ENCODE measurements around the gene LLPH. TPM values are rescaled to one million over a fixed set of nuclear protein-coding genes. Genes with fewer than 3 reads are reported as not detected.

The LLPH gene
- total RNA-seq, 2 donors from 2014 or later: 1.3 to 2.9 TPM

DNA sequence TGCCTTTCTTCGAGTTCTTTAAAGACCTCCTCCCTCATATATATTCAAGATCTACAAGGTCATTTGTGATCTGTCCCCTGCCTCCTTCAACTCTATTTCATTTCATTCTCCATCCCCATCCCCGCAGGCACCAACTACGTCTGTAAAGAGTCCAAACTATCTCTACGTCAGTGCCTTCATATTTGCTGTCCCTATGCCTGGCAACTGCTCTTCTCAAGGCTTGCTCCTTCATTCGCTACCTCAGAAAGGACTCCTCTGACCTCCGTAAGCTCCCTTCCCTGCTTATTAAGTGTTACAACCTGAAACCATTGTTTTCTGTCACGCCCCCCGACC lies 650 bp downstream of the LLPH start:
- Histone ChIP-seq H3K4me3 (peak overlapping the region; percentile 56 to 57), H3K27ac (peak overlapping the region in 2 of 4 donors; percentile 57 to 78), H3K4me1 (peaks cover 19% of the 10 kb centered on the region), H3K9me3 (no peaks in the 10 kb centered on the region), H3K36me3 (replicated peaks in 1 of 2; ENCODE audit: insufficient read depth in 1 of 2, low read depth in 2 of 2) (peaks cover under 1 to 2% of the 10 kb centered on the region in 2 donors), H3K27me3 (no peaks in the 10 kb centered on the region)
- intact Hi-C loops (cut with DNase I): no loop called here
- WGBS, 2 donors: 0 to 2% methylated on average over 8 of the region's 8 CpGs
- ATAC-seq: no peak
- DNase-seq: no peak
- TF ChIP-seq, protein P1, sequence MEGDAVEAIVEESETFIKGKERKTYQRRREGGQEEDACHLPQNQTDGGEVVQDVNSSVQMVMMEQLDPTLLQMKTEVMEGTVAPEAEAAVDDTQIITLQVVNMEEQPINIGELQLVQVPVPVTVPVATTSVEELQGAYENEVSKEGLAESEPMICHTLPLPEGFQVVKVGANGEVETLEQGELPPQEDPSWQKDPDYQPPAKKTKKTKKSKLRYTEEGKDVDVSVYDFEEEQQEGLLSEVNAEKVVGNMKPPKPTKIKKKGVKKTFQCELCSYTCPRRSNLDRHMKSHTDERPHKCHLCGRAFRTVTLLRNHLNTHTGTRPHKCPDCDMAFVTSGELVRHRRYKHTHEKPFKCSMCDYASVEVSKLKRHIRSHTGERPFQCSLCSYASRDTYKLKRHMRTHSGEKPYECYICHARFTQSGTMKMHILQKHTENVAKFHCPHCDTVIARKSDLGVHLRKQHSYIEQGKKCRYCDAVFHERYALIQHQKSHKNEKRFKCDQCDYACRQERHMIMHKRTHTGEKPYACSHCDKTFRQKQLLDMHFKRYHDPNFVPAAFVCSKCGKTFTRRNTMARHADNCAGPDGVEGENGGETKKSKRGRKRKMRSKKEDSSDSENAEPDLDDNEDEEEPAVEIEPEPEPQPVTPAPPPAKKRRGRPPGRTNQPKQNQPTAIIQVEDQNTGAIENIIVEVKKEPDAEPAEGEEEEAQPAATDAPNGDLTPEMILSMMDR (IDR thresholded peaks at IDR 0.05): no peak
- TF ChIP-seq POLR2A (IDR thresholded peaks at IDR 0.05): no peak

DNA sequence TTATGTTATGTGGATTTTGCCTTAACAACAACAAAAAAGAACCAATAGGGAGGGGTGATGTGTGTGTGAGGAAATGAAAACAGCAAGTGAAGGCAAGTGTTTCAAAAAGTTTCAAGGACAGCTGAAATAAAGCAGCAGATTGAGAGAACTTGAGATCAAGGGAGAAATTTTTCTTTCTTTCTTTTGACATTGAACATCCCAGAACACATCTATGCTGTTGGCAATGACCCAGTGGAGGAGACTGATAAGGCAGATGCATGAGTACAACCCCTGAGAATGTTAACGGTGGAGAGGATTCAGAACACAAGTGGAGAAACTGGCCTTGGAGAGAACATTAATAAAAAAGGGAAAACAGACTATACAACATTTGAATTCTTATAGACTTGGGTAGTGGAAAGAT lies 2.9 kb downstream of the LLPH start:
- no peaks in the 10 kb centered on the region for H3K9me3 ChIP-seq
- no peak overlapping the region for H3K27ac ChIP-seq
- intact Hi-C loops (cut with DNase I): no loop called here
- H3K4me1 ChIP-seq: peaks cover 19% of the 10 kb centered on the region
- DNase-seq (no peak), ATAC-seq (no peak)
- H3K4me3 ChIP-seq: no peak overlapping the region
- WGBS, 2 donors: 33 to 58% methylated on average over 1 of the region's 1 CpG
- TF ChIP-seq POLR2A (IDR thresholded peaks at IDR 0.05): no peak
- TF ChIP-seq, protein P1 (IDR thresholded peaks at IDR 0.05): no peak
- peaks cover 5 to 8% of the 10 kb centered on the region in 2 donors for H3K36me3 ChIP-seq (replicated peaks in 1 of 2; ENCODE audit: insufficient read depth in 1 of 2, low read depth in 2 of 2)
- no peaks in the 10 kb centered on the region for H3K27me3 ChIP-seq

DNA sequence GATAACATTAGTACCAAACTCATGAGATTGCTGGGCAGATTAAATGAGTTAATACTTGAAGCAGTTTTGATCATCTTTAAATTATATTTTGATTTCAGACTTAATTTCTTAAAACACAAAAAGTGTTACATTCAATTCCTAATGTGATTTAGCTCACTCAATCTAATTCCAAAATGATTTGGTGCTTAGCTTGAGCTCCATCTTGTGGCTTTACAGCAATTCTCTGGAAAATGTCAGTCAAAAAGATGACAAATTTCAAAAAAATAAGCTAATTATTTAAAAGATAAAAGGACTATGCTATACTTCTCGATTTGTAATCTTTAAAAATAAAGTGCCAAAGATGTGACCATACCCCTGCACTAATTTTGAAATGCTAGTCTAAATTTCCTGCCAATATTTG lies 10.1 kb downstream of the LLPH start:
- no peaks in the 10 kb centered on the region for H3K27me3 ChIP-seq
- 35 to 43% methylated on average over 1 of the region's 1 CpG for WGBS, 2 donors
- DNase-seq: no peak
- no peaks in the 10 kb centered on the region for H3K4me1 ChIP-seq
- intact Hi-C loops (cut with DNase I): no loop called here
- peaks cover 8% of the 10 kb centered on the region in 2 donors for H3K36me3 ChIP-seq (replicated peaks in 1 of 2; ENCODE audit: insufficient read depth in 1 of 2, low read depth in 2 of 2)
- H3K4me3 ChIP-seq: no peak overlapping the region
- no peaks in the 10 kb centered on the region for H3K9me3 ChIP-seq
- no peak for ATAC-seq
- H3K27ac ChIP-seq: no peak overlapping the region
- no peak for TF ChIP-seq POLR2A (IDR thresholded peaks at IDR 0.05)
- TF ChIP-seq, protein P1 (IDR thresholded peaks at IDR 0.05): no peak

DNA sequence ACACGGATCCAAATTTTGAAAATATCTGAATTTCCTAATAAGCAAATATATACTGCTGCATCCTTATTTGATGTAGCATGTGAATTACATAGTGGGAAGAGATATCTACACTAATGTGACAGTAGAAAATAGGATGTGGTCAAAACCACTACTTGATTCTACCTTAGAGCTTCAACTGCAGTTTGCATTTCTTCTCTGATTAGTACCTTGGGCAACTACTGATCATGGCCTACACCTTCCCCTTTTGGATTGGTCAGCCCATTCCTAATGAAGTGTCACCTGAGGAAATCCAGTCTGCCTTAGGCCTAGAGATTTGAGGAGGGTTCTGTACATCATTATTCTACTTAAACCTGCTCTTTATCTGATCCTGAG lies 10.7 kb downstream of the LLPH start:
- no peak for TF ChIP-seq POLR2A (IDR thresholded peaks at IDR 0.05)
- TF ChIP-seq, protein P1 (IDR thresholded peaks at IDR 0.05): no peak
- intact Hi-C loops (cut with DNase I): no loop called here
- ATAC-seq: no peak
- 83 to 88% methylated on average over 1 of the region's 1 CpG for WGBS, 2 donors
- peaks cover 7 to 8% of the 10 kb centered on the region in 2 donors for H3K36me3 ChIP-seq (replicated peaks in 1 of 2; ENCODE audit: insufficient read depth in 1 of 2, low read depth in 2 of 2)
- H3K4me3 ChIP-seq: no peak overlapping the region
- no peaks in the 10 kb centered on the region for H3K27me3 ChIP-seq
- H3K9me3 ChIP-seq: no peaks in the 10 kb centered on the region
- no peak overlapping the region for H3K27ac ChIP-seq
- DNase-seq: no peak
- no peaks in the 10 kb centered on the region for H3K4me1 ChIP-seq

DNA sequence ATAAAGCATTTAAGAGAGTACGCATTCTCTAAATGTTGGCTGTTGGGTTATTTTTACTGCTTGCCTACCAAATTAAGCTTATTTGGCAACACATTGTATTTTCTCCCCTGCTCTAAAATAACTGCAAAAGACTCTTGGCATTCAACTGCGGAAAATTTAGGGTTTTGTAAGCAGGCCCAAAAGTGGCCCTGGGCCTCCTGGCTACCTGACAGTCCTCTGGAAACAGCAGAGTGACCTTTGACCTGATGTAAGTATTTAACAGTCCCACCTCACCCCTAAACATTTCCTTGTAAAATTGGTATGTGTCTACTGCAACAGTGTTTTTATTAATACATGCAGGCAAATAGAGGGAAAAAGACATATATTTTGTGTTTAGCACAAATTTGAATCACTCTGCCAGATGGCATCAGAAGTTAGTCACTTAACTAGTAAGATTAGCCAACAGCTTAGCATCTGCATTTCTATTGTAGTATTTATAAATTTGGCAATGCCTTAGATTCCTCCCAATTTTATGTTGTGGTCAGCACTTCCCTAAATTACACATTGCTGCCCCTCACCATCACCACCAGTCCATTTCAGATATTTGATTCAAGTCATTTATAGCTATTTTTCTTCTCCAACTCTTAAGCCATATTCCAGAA lies 11.2 kb downstream of the LLPH start:
- H3K4me1 ChIP-seq: no peaks in the 10 kb centered on the region
- no peaks in the 10 kb centered on the region for H3K27me3 ChIP-seq
- 84 to 86% methylated on average over 2 of the region's 2 CpGs for WGBS, 2 donors
- H3K27ac ChIP-seq: no peak overlapping the region
- peaks cover 2 to 8% of the 10 kb centered on the region in 2 donors for H3K36me3 ChIP-seq (replicated peaks in 1 of 2; ENCODE audit: insufficient read depth in 1 of 2, low read depth in 2 of 2)
- TF ChIP-seq POLR2A (IDR thresholded peaks at IDR 0.05): no peak
- TF ChIP-seq, protein P1 (IDR thresholded peaks at IDR 0.05): no peak
- ATAC-seq: no peak
- intact Hi-C loops (cut with DNase I): no loop called here
- H3K9me3 ChIP-seq: no peaks in the 10 kb centered on the region
- H3K4me3 ChIP-seq: no peak overlapping the region
- no peak for DNase-seq
